ENCODE results near the gene FIZ1.

The FIZ1 gene

GRCh38 chr19:55599842-55600661, 735 bp upstream of the FIZ1 start, which contains the start of gene ZNF524:
Gene ZNF524 (plus strand): TSS chr19:55600288. CDS start chr19:55602113, 1,825 bp downstream.
- peaks cover 17% of the 10 kb centered on the region for H3K4me1 ChIP-seq (ENCODE audit: control insufficient read depth, insufficient read depth, low read length)
- peak within 1 kb of the TSS; percentile 100 for H3K9ac ChIP-seq (ENCODE audit: low read length)
- no peaks in the 10 kb centered on the region for H3K27me3 ChIP-seq (ENCODE audit: control insufficient read depth, insufficient read depth, low read length)
- peak within 1 kb of the TSS; percentile 91 for H3K4me3 ChIP-seq (ENCODE audit: low read depth, low read length)
- H3K36me3 ChIP-seq (ENCODE audit: control insufficient read depth, insufficient read depth, low read length), result peaks cover 15% of the 10 kb centered on the region
- no peaks in the 10 kb centered on the region for H3K9me3 ChIP-seq (ENCODE audit: control insufficient read depth, insufficient read depth, low read depth, low read length)
- peak within 1 kb of the TSS; percentile 98 for H3K27ac ChIP-seq (ENCODE audit: low read depth, low read length)

DNA sequence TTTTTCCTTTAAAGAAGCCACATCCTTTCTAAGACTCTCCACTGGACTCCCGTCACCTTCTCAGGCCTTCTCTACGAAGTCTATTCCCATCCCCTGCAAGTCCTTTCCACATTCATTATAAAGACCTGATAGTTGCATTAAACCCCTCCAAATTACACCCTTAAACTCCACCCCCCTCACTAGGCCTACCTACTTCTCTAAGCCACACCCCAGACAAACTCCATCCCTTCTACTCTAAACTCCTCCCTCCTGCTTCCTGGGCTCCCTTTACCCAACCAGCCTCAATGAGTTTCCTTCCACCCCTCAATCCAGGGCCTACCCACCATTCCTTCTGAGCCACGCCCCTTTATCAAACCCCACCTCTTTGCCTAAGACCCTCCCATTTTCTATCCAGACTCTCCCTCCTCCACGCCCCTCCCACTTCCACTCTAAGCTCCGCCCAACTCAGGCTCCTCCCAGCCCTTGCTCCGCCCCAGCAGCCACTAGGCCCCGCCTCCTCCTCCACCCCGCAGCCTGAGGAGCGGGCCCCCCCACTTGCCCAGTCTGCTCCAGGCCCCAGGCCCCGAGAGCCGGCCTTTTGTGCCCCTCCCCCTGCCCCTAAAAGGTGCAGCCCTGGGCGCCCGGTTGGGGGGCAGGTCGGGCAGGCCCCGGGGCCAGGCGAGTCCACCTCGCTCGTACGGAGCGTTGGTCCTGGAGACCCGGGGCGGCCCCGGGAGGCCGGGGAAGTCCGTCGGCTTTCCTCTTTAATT, 424 bp downstream of the FIZ1 start:
- H3K27ac ChIP-seq (ENCODE audit: low read depth, low read length), result peak overlapping the region; percentile 98
- H3K36me3 ChIP-seq (ENCODE audit: control insufficient read depth, insufficient read depth, low read length), result peaks cover 20% of the 10 kb centered on the region
- no peaks in the 10 kb centered on the region for H3K27me3 ChIP-seq (ENCODE audit: control insufficient read depth, insufficient read depth, low read length)
- peak overlapping the region; percentile 100 for H3K9ac ChIP-seq (ENCODE audit: low read length)
- peak overlapping the region; percentile 91 for H3K4me3 ChIP-seq (ENCODE audit: low read depth, low read length)
- H3K9me3 ChIP-seq (ENCODE audit: control insufficient read depth, insufficient read depth, low read depth, low read length), result no peaks in the 10 kb centered on the region
- peaks cover 15% of the 10 kb centered on the region for H3K4me1 ChIP-seq (ENCODE audit: control insufficient read depth, insufficient read depth, low read length)

GRCh38 chr19:55598034-55598433, 1.3 kb downstream of the FIZ1 start:
- Histone ChIP-seq H3K9me3 (ENCODE audit: control insufficient read depth, insufficient read depth, low read depth, low read length) (no peaks in the 10 kb centered on the region), H3K4me1 (ENCODE audit: control insufficient read depth, insufficient read depth, low read length) (peaks cover 10% of the 10 kb centered on the region), H3K27me3 (ENCODE audit: control insufficient read depth, insufficient read depth, low read length) (no peaks in the 10 kb centered on the region), H3K27ac (ENCODE audit: low read depth, low read length) (no peak overlapping the region), H3K9ac (ENCODE audit: low read length) (no peak overlapping the region), H3K4me3 (ENCODE audit: low read depth, low read length) (peak overlapping the region; percentile 42), H3K36me3 (ENCODE audit: control insufficient read depth, insufficient read depth, low read length) (peaks cover 20% of the 10 kb centered on the region)

GRCh38 chr19:55597501-55597921, 1.8 kb downstream of the FIZ1 start:
- peaks cover 20% of the 10 kb centered on the region for H3K36me3 ChIP-seq (ENCODE audit: control insufficient read depth, insufficient read depth, low read length)
- H3K27me3 ChIP-seq (ENCODE audit: control insufficient read depth, insufficient read depth, low read length), result no peaks in the 10 kb centered on the region
- peaks cover 10% of the 10 kb centered on the region for H3K4me1 ChIP-seq (ENCODE audit: control insufficient read depth, insufficient read depth, low read length)
- H3K9ac ChIP-seq (ENCODE audit: low read length), result no peak overlapping the region
- no peak overlapping the region for H3K27ac ChIP-seq (ENCODE audit: low read depth, low read length)
- H3K4me3 ChIP-seq (ENCODE audit: low read depth, low read length), result peak overlapping the region; percentile 42
- no peaks in the 10 kb centered on the region for H3K9me3 ChIP-seq (ENCODE audit: control insufficient read depth, insufficient read depth, low read depth, low read length)

DNA sequence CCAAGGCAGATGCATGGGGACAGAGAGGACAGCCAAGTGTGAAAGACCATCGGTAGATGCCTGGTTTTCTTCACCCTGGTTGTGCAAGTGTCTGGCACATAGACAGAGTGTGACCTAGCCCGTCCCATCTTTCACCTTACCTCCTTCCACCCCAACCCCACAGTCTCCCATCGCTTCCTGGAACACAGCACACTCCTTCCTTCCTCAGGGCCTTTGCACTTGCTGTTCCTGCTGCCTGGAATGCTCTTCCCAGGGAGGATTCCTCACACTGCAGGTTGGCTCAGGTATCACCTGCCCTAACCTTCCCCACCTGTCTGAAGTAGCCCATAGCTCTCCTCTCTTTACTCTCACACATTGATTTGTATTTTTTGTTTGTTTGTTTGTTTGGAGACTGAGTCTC, 3.0 kb downstream of the FIZ1 start:
- no peaks in the 10 kb centered on the region for H3K27me3 ChIP-seq (ENCODE audit: control insufficient read depth, insufficient read depth, low read length)
- H3K27ac ChIP-seq (ENCODE audit: low read depth, low read length), result no peak overlapping the region
- H3K4me1 ChIP-seq (ENCODE audit: control insufficient read depth, insufficient read depth, low read length), result peaks cover 12% of the 10 kb centered on the region
- no peak overlapping the region for H3K4me3 ChIP-seq (ENCODE audit: low read depth, low read length)
- no peaks in the 10 kb centered on the region for H3K9me3 ChIP-seq (ENCODE audit: control insufficient read depth, insufficient read depth, low read depth, low read length)
- peaks cover 24% of the 10 kb centered on the region for H3K36me3 ChIP-seq (ENCODE audit: control insufficient read depth, insufficient read depth, low read length)
- H3K9ac ChIP-seq (ENCODE audit: low read length), result no peak overlapping the region

DNA sequence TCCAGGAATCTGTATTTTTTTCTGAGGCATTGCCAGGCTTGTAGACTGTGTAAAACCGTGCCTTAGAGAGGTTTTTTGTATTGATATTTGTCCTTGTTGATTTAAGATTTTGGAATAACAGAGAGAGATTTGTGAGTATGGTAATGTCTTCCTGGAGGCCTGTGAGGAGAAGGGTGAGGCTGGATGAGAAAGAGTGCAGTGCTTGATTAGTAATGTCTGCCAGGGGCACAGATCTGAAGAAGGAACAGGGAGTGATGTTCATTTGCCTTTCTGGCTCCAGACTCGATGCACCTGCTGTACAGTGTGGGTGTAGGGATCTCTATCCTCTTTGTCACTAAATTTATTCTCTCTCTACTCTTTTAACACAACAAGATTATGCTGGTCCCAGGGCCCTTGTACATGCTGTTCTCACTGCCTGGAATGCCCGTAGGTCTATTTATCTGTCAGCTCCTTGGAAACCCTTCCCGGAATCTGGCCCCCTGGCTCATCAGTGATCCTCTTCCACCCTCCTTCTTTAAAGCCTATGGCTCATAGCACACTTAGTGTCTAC, 4.2 kb downstream of the FIZ1 start:
- Histone ChIP-seq H3K36me3 (ENCODE audit: control insufficient read depth, insufficient read depth, low read length) (peaks cover 24% of the 10 kb centered on the region), H3K4me1 (ENCODE audit: control insufficient read depth, insufficient read depth, low read length) (peaks cover 16% of the 10 kb centered on the region), H3K27me3 (ENCODE audit: control insufficient read depth, insufficient read depth, low read length) (no peaks in the 10 kb centered on the region), H3K27ac (ENCODE audit: low read depth, low read length) (no peak overlapping the region), H3K9ac (ENCODE audit: low read length) (no peak overlapping the region), H3K4me3 (ENCODE audit: low read depth, low read length) (no peak overlapping the region), H3K9me3 (ENCODE audit: control insufficient read depth, insufficient read depth, low read depth, low read length) (no peaks in the 10 kb centered on the region)

GRCh38 chr19:55593096-55593772, 6.1 kb downstream of the FIZ1 start:
- Histone ChIP-seq H3K36me3 (ENCODE audit: control insufficient read depth, insufficient read depth, low read length) (peaks cover 24% of the 10 kb centered on the region), H3K27me3 (ENCODE audit: control insufficient read depth, insufficient read depth, low read length) (no peaks in the 10 kb centered on the region), H3K9me3 (ENCODE audit: control insufficient read depth, insufficient read depth, low read depth, low read length) (no peaks in the 10 kb centered on the region), H3K27ac (ENCODE audit: low read depth, low read length) (no peak overlapping the region), H3K9ac (ENCODE audit: low read length) (no peak overlapping the region), H3K4me1 (ENCODE audit: control insufficient read depth, insufficient read depth, low read length) (peaks cover 17% of the 10 kb centered on the region), H3K4me3 (ENCODE audit: low read depth, low read length) (peak overlapping the region; percentile 4; the same call in 1 of the 2 replicates)

- peaks cover 24% of the 10 kb centered on the region for H3K36me3 ChIP-seq (ENCODE audit: control insufficient read depth, insufficient read depth, low read length)
- H3K9ac ChIP-seq (ENCODE audit: low read length), result no peak overlapping the region
- H3K27me3 ChIP-seq (ENCODE audit: control insufficient read depth, insufficient read depth, low read length), result no peaks in the 10 kb centered on the region
- H3K4me1 ChIP-seq (ENCODE audit: control insufficient read depth, insufficient read depth, low read length), result peaks cover 11% of the 10 kb centered on the region; the same call in 1 of the 2 replicates
- H3K27ac ChIP-seq (ENCODE audit: low read depth, low read length), result no peak overlapping the region
- H3K9me3 ChIP-seq (ENCODE audit: control insufficient read depth, insufficient read depth, low read depth, low read length), result no peaks in the 10 kb centered on the region
- H3K4me3 ChIP-seq (ENCODE audit: low read depth, low read length), result peak overlapping the region; percentile 4; the same call in 1 of the 2 replicates
Measured at GRCh38 chr19:55592391-55593090, 6.8 kb downstream of the FIZ1 start.

DNA sequence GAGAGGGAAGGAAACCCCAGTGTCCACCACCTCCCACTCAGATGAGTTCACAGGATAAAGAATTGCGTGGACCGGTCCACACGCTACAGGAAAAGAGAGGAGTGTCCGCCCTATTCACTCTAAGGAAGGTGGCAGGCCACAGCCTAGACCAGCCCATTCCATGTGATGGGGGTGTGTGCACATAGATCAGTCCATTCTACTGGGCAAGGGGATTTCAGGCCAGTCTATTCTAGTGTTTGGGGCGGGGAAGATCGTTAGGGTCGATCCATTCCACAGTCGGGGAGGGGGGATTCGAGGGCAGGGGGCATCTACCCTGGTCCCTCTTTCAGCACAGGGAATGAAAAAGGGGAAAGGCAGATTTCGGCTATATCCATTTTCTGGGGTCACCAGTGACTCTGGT, 7.8 kb downstream of the FIZ1 start:
- Histone ChIP-seq H3K4me3 (ENCODE audit: low read depth, low read length) (no peak overlapping the region), H3K9ac (ENCODE audit: low read length) (no peak overlapping the region), H3K4me1 (ENCODE audit: control insufficient read depth, insufficient read depth, low read length) (peaks cover 11% of the 10 kb centered on the region; the same call in 1 of the 2 replicates), H3K27ac (ENCODE audit: low read depth, low read length) (no peak overlapping the region), H3K9me3 (ENCODE audit: control insufficient read depth, insufficient read depth, low read depth, low read length) (no peaks in the 10 kb centered on the region), H3K36me3 (ENCODE audit: control insufficient read depth, insufficient read depth, low read length) (peaks cover 24% of the 10 kb centered on the region), H3K27me3 (ENCODE audit: control insufficient read depth, insufficient read depth, low read length) (no peaks in the 10 kb centered on the region)

- Histone ChIP-seq H3K27ac (ENCODE audit: low read depth, low read length) (no peak overlapping the region), H3K27me3 (ENCODE audit: control insufficient read depth, insufficient read depth, low read length) (no peaks in the 10 kb centered on the region), H3K9me3 (ENCODE audit: control insufficient read depth, insufficient read depth, low read depth, low read length) (no peaks in the 10 kb centered on the region), H3K36me3 (ENCODE audit: control insufficient read depth, insufficient read depth, low read length) (peaks cover 15% of the 10 kb centered on the region), H3K4me3 (ENCODE audit: low read depth, low read length) (no peak overlapping the region), H3K4me1 (ENCODE audit: control insufficient read depth, insufficient read depth, low read length) (peaks cover 11% of the 10 kb centered on the region; the same call in 1 of the 2 replicates), H3K9ac (ENCODE audit: low read length) (no peak overlapping the region)
Measured at GRCh38 chr19:55590617-55591016, 8.7 kb downstream of the FIZ1 start.
